Retinal pigment epithelial cell (primary cell): Measurements from ENCODE around the gene PEAR1.

ENCODE experiments used
- DNase-seq: peaks from one replicate; pipeline ENCODE4 v3.0.0-alpha.2; 2010; ENCODE audit warnings: low read depth
- H3K4me3 ChIP-seq: 2 replicates; pipeline ENCODE4 v1.5.1; 2011; ENCODE audit warnings: mild to moderate bottlenecking, low read length, control low read depth, moderate library complexity
- CTCF ChIP-seq: conservative IDR thresholded peaks from 2 replicates; pipeline ENCODE4 v1.5.1; 2011; ENCODE audit warnings: low read depth, low read length, control low read depth, inconsistent platforms

Gene PEAR1

GRCh38 chr1:156874572-156875340 is 18.8 kb upstream of the PEAR1 start:
- no peak overlapping the region for H3K4me3 ChIP-seq
- no peak for TF ChIP-seq CTCF
- DNase-seq = no peak

- DNase-seq = no peak
- TF ChIP-seq CTCF = no peak
These were observed 18.2 kb upstream of the PEAR1 start for GRCh38 chr1:156875341-156875615.

GRCh38 chr1:156876281-156876680 is 17.2 kb upstream of the PEAR1 start:
- H3K4me3 ChIP-seq = no peak overlapping the region
- peak; percentile 38 for TF ChIP-seq CTCF
- DNase-seq = no peak

More at GRCh38 chr1:156875341-156875615, 18.2 kb upstream of the PEAR1 start:
- no peak overlapping the region for H3K4me3 ChIP-seq

- no peak for DNase-seq
- no peak for TF ChIP-seq CTCF
- H3K4me3 ChIP-seq = no peak overlapping the region
These were observed 15.9 kb upstream of the PEAR1 start for GRCh38 chr1:156877433-156878170.

- no peak overlapping the region for H3K4me3 ChIP-seq
- TF ChIP-seq CTCF = no peak
- DNase-seq = no peak
These were observed 13.6 kb upstream of the PEAR1 start for GRCh38 chr1:156879876-156880275.

- no peak for DNase-seq
- no peak for TF ChIP-seq CTCF
- no peak overlapping the region for H3K4me3 ChIP-seq
These were observed 13.0 kb upstream of the PEAR1 start for GRCh38 chr1:156880473-156880872.

- TF ChIP-seq CTCF = no peak
- DNase-seq = no peak
- H3K4me3 ChIP-seq = no peak overlapping the region
These were observed 12.4 kb upstream of the PEAR1 start for GRCh38 chr1:156881101-156881500.
